Activated CD8-positive, alpha-beta T cell treated with anti-CD3 and anti-CD28 coated beads, Interleukin-2, amount 10 ng/mL, durations not matched to agents 7 days and 5 days (primary cell): ENCODE measurements around the gene TMEM87A. TPM values are rescaled to one million over a fixed set of nuclear protein-coding genes. Genes with fewer than 3 reads are reported as not detected.

Experiments used
- ATAC-seq: fragments of 150-1000 bp; cut with Tn5 transposase; one replicate; pipeline ENCODE4 v1.10.0; 2021; ENCODE audit warnings: moderate library complexity
- CTCF ChIA-PET: fragments of 350-600 bp; sonication (Branson Sonifier 250); formaldehyde crosslinking; loops from one replicate; lab custom pipeline; 2021; ENCODE audit warnings: antibody characterized with exemption; lab: Charles Lee
- POLR2A ChIA-PET: fragments of 350-600 bp; sonication (Branson Sonifier 250); formaldehyde crosslinking; loops from one replicate; lab custom pipeline; 2021; ENCODE audit warnings: antibody characterized with exemption; lab: Charles Lee
- DNase-seq: peaks from one replicate; pipeline ENCODE4 v3.0.0-alpha.2; 2020
- H3K27ac Mint-ChIP-seq: one replicate; pipeline ENCODE4 v1.8.0; 2021; ENCODE audit warnings: mild to moderate bottlenecking, mixed read lengths
- H3K27me3 Mint-ChIP-seq: one replicate; pipeline ENCODE4 v1.8.0; 2021; ENCODE audit warnings: low read depth, mixed read lengths
- H3K36me3 Mint-ChIP-seq: one replicate; pipeline ENCODE4 v1.8.0; 2021; ENCODE audit warnings: low read depth, mixed read lengths
- H3K4me1 Mint-ChIP-seq: one replicate; pipeline ENCODE4 v1.8.0; 2021; ENCODE audit warnings: low read depth, mixed read lengths
- H3K4me3 Mint-ChIP-seq: one replicate; pipeline ENCODE4 v1.8.0; 2021; ENCODE audit warnings: mild to moderate bottlenecking, mixed read lengths
- H3K9me3 Mint-ChIP-seq: one replicate; pipeline ENCODE4 v1.8.0; 2022; ENCODE audit warnings: mixed read lengths; ENCODE audit not compliant: insufficient read depth
- microRNA-seq: library from miRNA; unstranded; fragments of <30 nt; microRNA quantifications from one replicate; pipeline ENCODE4 v1.2.0, GENCODE V29; 2022
- total RNA-seq, 2 experiments: library from RNA; stranded (reverse); gene quantifications; one replicate each; pipeline ENCODE4 v1.2.3, GENCODE V29; 2021

Gene TMEM87A
- total RNA-seq, 2 experiments from 2014 or later = 31.2 to 33.1 TPM

GRCh38 chr15:42178056-42178455 lies 95.2 kb downstream of the TMEM87A start:
- POLR2A ChIA-PET = no interaction called here
- H3K4me1 Mint-ChIP-seq = no peaks in the 10 kb centered on the region
- H3K4me3 Mint-ChIP-seq = no peak overlapping the region
- H3K27ac Mint-ChIP-seq = no peak overlapping the region
- ATAC-seq (no peak), DNase-seq (no peak)
- H3K27me3 Mint-ChIP-seq = no peaks in the 10 kb centered on the region
- H3K36me3 Mint-ChIP-seq = peaks cover 52% of the 10 kb centered on the region
- no peaks in the 10 kb centered on the region for H3K9me3 Mint-ChIP-seq
- CTCF ChIA-PET = no interaction called here

GRCh38 chr15:42175671-42176070 lies 97.6 kb downstream of the TMEM87A start:
- ATAC-seq (no peak), DNase-seq (no peak)
- no peak overlapping the region for H3K27ac Mint-ChIP-seq
- H3K4me3 Mint-ChIP-seq = no peak overlapping the region
- H3K27me3 Mint-ChIP-seq = no peaks in the 10 kb centered on the region
- no peaks in the 10 kb centered on the region for H3K9me3 Mint-ChIP-seq
- POLR2A ChIA-PET = interaction anchor here (0.7 kb wide), 1 partner anchor 62 kb away, joined by 3 read pairs; no protein-coding TSS in a partner anchor
- CTCF ChIA-PET = no interaction called here
- peaks cover 15% of the 10 kb centered on the region for H3K4me1 Mint-ChIP-seq
- H3K36me3 Mint-ChIP-seq = peaks cover 60% of the 10 kb centered on the region

GRCh38 chr15:42172475-42172874 lies 100.8 kb downstream of the TMEM87A start:
- H3K36me3 Mint-ChIP-seq = peaks cover 60% of the 10 kb centered on the region
- H3K9me3 Mint-ChIP-seq = no peaks in the 10 kb centered on the region
- ChIA-PET CTCF (no interaction called here), POLR2A (no interaction called here)
- peaks cover 17% of the 10 kb centered on the region for H3K4me1 Mint-ChIP-seq
- H3K27ac Mint-ChIP-seq = peak overlapping the region; percentile 26
- DNase-seq (no peak), ATAC-seq (no peak)
- H3K27me3 Mint-ChIP-seq = no peaks in the 10 kb centered on the region
- H3K4me3 Mint-ChIP-seq = no peak overlapping the region

- DNase-seq = no peak
- H3K27me3 Mint-ChIP-seq = no peaks in the 10 kb centered on the region
- ATAC-seq = no peak
- peak overlapping the region; percentile 39 for H3K27ac Mint-ChIP-seq
- ChIA-PET POLR2A (no interaction called here), CTCF (interaction anchor here (1.2 kb wide), 1 partner anchor 183 kb away, joined by 3 read pairs; no protein-coding TSS in a partner anchor)
- peaks cover 17% of the 10 kb centered on the region for H3K4me1 Mint-ChIP-seq
- no peak overlapping the region for H3K4me3 Mint-ChIP-seq
- H3K36me3 Mint-ChIP-seq = peaks cover 64% of the 10 kb centered on the region
- H3K9me3 Mint-ChIP-seq = no peaks in the 10 kb centered on the region
These were observed 101.4 kb downstream of the TMEM87A start for GRCh38 chr15:42171795-42172194.

GRCh38 chr15:42171122-42171521 lies 102.1 kb downstream of the TMEM87A start:
- no peak for DNase-seq
- ChIA-PET POLR2A (no interaction called here), CTCF (interaction anchor here (1.2 kb wide), 1 partner anchor 182 kb away, joined by 3 read pairs; no protein-coding TSS in a partner anchor)
- Mint-ChIP-seq H3K4me1 (peaks cover 17% of the 10 kb centered on the region), H3K9me3 (no peaks in the 10 kb centered on the region), H3K27me3 (no peaks in the 10 kb centered on the region), H3K36me3 (peaks cover 70% of the 10 kb centered on the region), H3K4me3 (no peak overlapping the region), H3K27ac (no peak overlapping the region)
- ATAC-seq = peak; percentile 36

GRCh38 chr15:42166225-42166940 lies 106.8 kb downstream of the TMEM87A start:
- Mint-ChIP-seq H3K27me3 (no peaks in the 10 kb centered on the region), H3K36me3 (peaks cover 71% of the 10 kb centered on the region), H3K4me1 (peaks cover 7% of the 10 kb centered on the region), H3K4me3 (no peak overlapping the region), H3K9me3 (no peaks in the 10 kb centered on the region), H3K27ac (no peak overlapping the region)
- ChIA-PET CTCF (no interaction called here), POLR2A (no interaction called here)
- ATAC-seq (no peak), DNase-seq (no peak)

- POLR2A ChIA-PET = no interaction called here
These were observed 108.1 kb downstream of the TMEM87A start for GRCh38 chr15:42165106-42165505.

GRCh38 chr15:42163947-42164550 lies 109.2 kb downstream of the TMEM87A start:
- CTCF ChIA-PET = interaction anchor here (1.3 kb wide), 1 partner anchor 174 kb away, joined by 3 read pairs; no protein-coding TSS in a partner anchor
- no peak for DNase-seq

More at GRCh38 chr15:42165106-42165505, 108.1 kb downstream of the TMEM87A start:
- ATAC-seq (no peak), DNase-seq (no peak)
- Mint-ChIP-seq H3K27me3 (no peaks in the 10 kb centered on the region), H3K36me3 (peaks cover 64% of the 10 kb centered on the region), H3K4me3 (no peak overlapping the region), H3K27ac (no peak overlapping the region), H3K9me3 (no peaks in the 10 kb centered on the region), H3K4me1 (no peaks in the 10 kb centered on the region)
- CTCF ChIA-PET = no interaction called here

GRCh38 chr15:42163291-42163690 lies 109.9 kb downstream of the TMEM87A start:
- no peak overlapping the region for H3K4me3 Mint-ChIP-seq
- ATAC-seq (no peak), DNase-seq (no peak)
- no peaks in the 10 kb centered on the region for H3K27me3 Mint-ChIP-seq
- CTCF ChIA-PET = interaction anchor here (1.3 kb wide), 1 partner anchor 174 kb away, joined by 3 read pairs; no protein-coding TSS in a partner anchor
- H3K36me3 Mint-ChIP-seq = peaks cover 63% of the 10 kb centered on the region
- H3K27ac Mint-ChIP-seq = no peak overlapping the region
- H3K9me3 Mint-ChIP-seq = no peaks in the 10 kb centered on the region
- POLR2A ChIA-PET = no interaction called here
- H3K4me1 Mint-ChIP-seq = no peaks in the 10 kb centered on the region

More at GRCh38 chr15:42163947-42164550, 109.2 kb downstream of the TMEM87A start:
- POLR2A ChIA-PET = no interaction called here
- Mint-ChIP-seq H3K27me3 (no peaks in the 10 kb centered on the region), H3K27ac (no peak overlapping the region), H3K9me3 (no peaks in the 10 kb centered on the region), H3K4me1 (no peaks in the 10 kb centered on the region), H3K36me3 (peaks cover 62% of the 10 kb centered on the region), H3K4me3 (no peak overlapping the region)
- ATAC-seq = no peak

Small RNA genes lying within 50 kb of the gene (microRNA-seq; reads per million reads assigned to microRNA genes)
- 246 reads per million, percentile 70 among the genes with 10 or more reads in this experiment for gene MIR627

Other genes starting within 250 kb of the TMEM87A start
- gene PLA2G4D, start 178.9 kb downstream of the TMEM87A start, total RNA-seq = not detected
- not detected for gene PLA2G4F, start 116.8 kb downstream of the TMEM87A start, total RNA-seq
- gene VPS39, start 65.1 kb downstream of the TMEM87A start, total RNA-seq = 10 to 100 TPM; 61.0 to 65.7 TPM
- gene GANC, start 232 bp downstream of the TMEM87A start, total RNA-seq = 10 to 100 TPM; 19.0 to 22.9 TPM
- gene CAPN3, start 86.1 kb upstream of the TMEM87A start, total RNA-seq = 1 to 10 TPM; 2.5 to 2.9 TPM
- gene ZNF106, start 217.7 kb upstream of the TMEM87A start, total RNA-seq = 10 to 100 TPM; 42.2 to 43.3 TPM
- gene SNAP23, start 222.2 kb upstream of the TMEM87A start, total RNA-seq = 10 to 100 TPM; 49.0 to 54.2 TPM